ENCODE results near the gene HSPE1. TPM values are rescaled to one million over a fixed set of nuclear protein-coding genes. Genes with fewer than 3 reads are reported as not detected.
"Not testable (repeated sequence)": the region's sequence is repeated elsewhere in the genome, so short reads cannot be mapped to it uniquely, and the experiment has no call there.

The HSPE1 gene
- total RNA-seq, 1 donor from 2014 or later: 91.6 TPM

GRCh38 chr2:197498235-197498936 is 1.8 kb upstream of the HSPE1 start:
- ATAC-seq: no peak
- DNase-seq (ENCODE audit: low spot score): no peak

GRCh38 chr2:197498937-197499593 is 1.1 kb upstream of the HSPE1 start:
- ATAC-seq (peak; percentile 37), DNase-seq (ENCODE audit: low spot score) (peak; percentile 82)

- DNase-seq (ENCODE audit: low spot score) (no peak), ATAC-seq (no peak)
These were observed 438 bp downstream of the HSPE1 start for GRCh38 chr2:197500503-197501131.

GRCh38 chr2:197502201-197502600 is 2.0 kb downstream of the HSPE1 start:
- DNase-seq (ENCODE audit: low spot score) (no peak), ATAC-seq (no peak)

- ATAC-seq (no peak), DNase-seq (ENCODE audit: low spot score) (no peak)
These were observed 2.5 kb downstream of the HSPE1 start for GRCh38 chr2:197502685-197503084.

GRCh38 chr2:197504000-197504399 is 3.8 kb downstream of the HSPE1 start:
- DNase-seq (ENCODE audit: low spot score) (no peak), ATAC-seq (no peak)

GRCh38 chr2:197504512-197504911 is 4.3 kb downstream of the HSPE1 start:
- ATAC-seq (no peak), DNase-seq (ENCODE audit: low spot score) (no peak)

GRCh38 chr2:197506658-197507057 is 6.5 kb downstream of the HSPE1 start:
- DNase-seq (ENCODE audit: low spot score) (no peak), ATAC-seq (no peak)

- no peak for ATAC-seq
These were observed 13.7 kb downstream of the HSPE1 start for GRCh38 chr2:197513915-197514314.

GRCh38 chr2:197514754-197515153 is 14.6 kb downstream of the HSPE1 start:
- no peak for ATAC-seq
- no peak for DNase-seq (ENCODE audit: low spot score)

More at GRCh38 chr2:197513915-197514314, 13.7 kb downstream of the HSPE1 start:
- DNase-seq (ENCODE audit: low spot score): no peak

- DNase-seq (ENCODE audit: low spot score) (no peak), ATAC-seq (no peak)
These were observed 15.1 kb downstream of the HSPE1 start for GRCh38 chr2:197515315-197515738.

- ATAC-seq: peak; percentile 98
These were observed 15.7 kb downstream of the HSPE1 start, which contains the start of gene MOB4 for GRCh38 chr2:197515739-197516392. Gene MOB4, plus strand, starts transcription at chr2:197516066. Its CDS starts 21 bp downstream, at chr2:197516087.

GRCh38 chr2:197516393-197516761 is 16.2 kb downstream of the HSPE1 start:
- ATAC-seq (peak; percentile 39), DNase-seq (ENCODE audit: low spot score) (no peak)

More at GRCh38 chr2:197515739-197516392, 15.7 kb downstream of the HSPE1 start, which contains the start of gene MOB4:
- peak; percentile 96 for DNase-seq (ENCODE audit: low spot score)

- ATAC-seq (no peak), DNase-seq (ENCODE audit: low spot score) (no peak)
These were observed 17.0 kb downstream of the HSPE1 start for GRCh38 chr2:197517150-197517549.

- DNase-seq (ENCODE audit: low spot score) (no peak), ATAC-seq (no peak)
These were observed 38.2 kb downstream of the HSPE1 start for GRCh38 chr2:197538412-197538811.

GRCh38 chr2:197539734-197540133 is 39.6 kb downstream of the HSPE1 start:
- no peak for DNase-seq (ENCODE audit: low spot score)
- ATAC-seq: no peak

- no peak for ATAC-seq
- no peak for DNase-seq (ENCODE audit: low spot score)
These were observed 43.0 kb downstream of the HSPE1 start for GRCh38 chr2:197543206-197543605.

GRCh38 chr2:197547163-197547900 is 47.2 kb downstream of the HSPE1 start:
- DNase-seq (ENCODE audit: low spot score) (no peak), ATAC-seq (no peak)

GRCh38 chr2:197548582-197548981 is 48.4 kb downstream of the HSPE1 start:
- DNase-seq (ENCODE audit: low spot score): no peak
- peak; percentile 75 for ATAC-seq

GRCh38 chr2:197551260-197551659 is 51.1 kb downstream of the HSPE1 start:
- ATAC-seq; DNase-seq (ENCODE audit: low spot score): not testable (repeated sequence)
